Spleen (tissue), 11 donors: Measurements from ENCODE around the gene ADCK1. TPM values are rescaled to one million over a fixed set of nuclear protein-coding genes. Genes with fewer than 3 reads are reported as not detected.

Source experiments
- DNase-seq: peaks from one replicate; pipeline ENCODE4 v3.0.0-alpha.2; 2020
- H3K27ac ChIP-seq, 8 donors: fragments of 200-600 bp; sonication (generic) in 7 of 8; 1 replicate in 4 of 8; 2 replicates in 4 of 8; pipeline versions ENCODE4 v1.5.0 to v1.8.0; 2016 to 2021; ENCODE audit warnings: inconsistent platforms in 4 of 8, mild to moderate bottlenecking in 4 of 8, moderate library complexity in 1 of 8
- H3K27me3 ChIP-seq, 7 donors: fragments of 200-600 bp; sonication (generic) in 6 of 7; replicated peaks in 1 of 7; 1 replicate in 4 of 7; 2 replicates in 3 of 7; pipeline versions ENCODE4 v1.5.0 to v1.8.0; 2016 to 2021; ENCODE audit warnings: inconsistent platforms in 3 of 7, mild to moderate bottlenecking in 1 of 7
- H3K36me3 ChIP-seq, 6 donors: fragments of 200-600 bp; sonication (generic) in 5 of 6; 1 replicate in 4 of 6; 2 replicates in 2 of 6; pipeline versions ENCODE4 v1.5.0 to v1.8.0; 2016 to 2021; ENCODE audit warnings: inconsistent platforms in 2 of 6
- H3K4me1 ChIP-seq, 6 donors: fragments of 200-600 bp; sonication (generic) in 5 of 6; 1 replicate in 3 of 6; 2 replicates in 3 of 6; pipeline versions ENCODE4 v1.5.0 to v1.8.0; 2016 to 2021; ENCODE audit warnings: inconsistent platforms in 3 of 6
- H3K4me3 ChIP-seq, 8 donors: fragments of 200-600 bp; sonication (generic) in 7 of 8; 1 replicate in 4 of 8; 2 replicates in 4 of 8; pipeline versions ENCODE4 v1.5.0 to v1.8.0; 2016 to 2021; ENCODE audit warnings: inconsistent platforms in 4 of 8, mild to moderate bottlenecking in 4 of 8, moderate library complexity in 2 of 8
- H3K9me3 ChIP-seq, 8 donors: fragments of 200-600 bp; sonication (generic) in 7 of 8; 1 replicate in 4 of 8; 2 replicates in 4 of 8; pipeline versions ENCODE4 v1.5.0 to v1.8.0; 2016 to 2021; ENCODE audit warnings: inconsistent platforms in 4 of 8
- POLR2A ChIP-seq, 3 donors: fragments of 450-650 bp; IDR thresholded peaks; one replicate each; pipeline ENCODE4 v1.5.1; 2017; ENCODE audit warnings: antibody characterized with exemption in 3 of 3, mild to moderate bottlenecking in 1 of 3
- POLR2AphosphoS5 ChIP-seq, 3 donors: sonication (generic); formaldehyde crosslinking; IDR thresholded peaks; one replicate each; pipeline ENCODE4 v1.5.1; 2017; ENCODE audit warnings: antibody characterized with exemption in 3 of 3
- WGBS, 5 donors: extraction: QIAGEN DNeasy Blood & Tissue Kit in 3 of 5; methylation state at CpG; one replicate each; pipeline versions ENCODE4 v1.1.5 to v1.1.7; 2013 to 2018; 5-methylcytosine and 5-hydroxymethylcytosine counted together
- intact Hi-C: fragments of 100-400 bp; cut with DNase I; formaldehyde crosslinking; loops from one replicate; pipeline ENCODE4 v1.15.0; 2023; ENCODE audit warnings: low total_unique reads
- polyA plus RNA-seq, 3 donors: library from polyadenylated mRNA; stranded (reverse); fragments of 200-250 nt; gene quantifications; one replicate each; pipeline ENCODE4 v1.2.1, GENCODE V29; 2013
- total RNA-seq, 7 donors: library from RNA; depleted of rRNA in 3 of 7; stranded (reverse); fragments of >200 nt in 3 of 7; fragmentation: NEBNext Ultra II Directional in 4 of 7; extraction: Animal tissue kit (Norgen Biotek cat#: 25700) in 4 of 7; gene quantifications; one replicate each; pipeline versions ENCODE4 v1.1.0 to v1.2.1, GENCODE V29; 2016 to 2021
- TF ChIP-seq, protein P1 (sequence below), 11 experiments: fragments of 200-600 bp in 7 of 11; fragments of 450-650 bp in 4 of 11; sonication (generic) in 4 of 11; IDR thresholded peaks in 8 of 11; conservative IDR thresholded peaks in 3 of 11; 1 replicate in 7 of 11; 2 replicates in 4 of 11; pipeline versions ENCODE4 v1.4.0 to v1.8.0; 2016 to 2021; ENCODE audit warnings: antibody characterized with exemption in 11 of 11, inconsistent platforms in 4 of 11, mild to moderate bottlenecking in 1 of 11
- donor health status: healthy with polysubstance abuse.
- donor health status: DM: no; HTN: no; CAD: no; lungs with moderate emphysema.
- donor health status: DM: no; HTN: no; CAD: no.
- donor health status: Bipolar disorder and iron deficiency.
- donor health status: healthy.
- donor health status: DM: no; HTN: no; CAD: no.
- donor health status: DM: yes; HTN: yes; CAD: no.

Gene ADCK1
- total and polyA plus RNA-seq, 10 donors, result 5.0 to 14.0 (median 9.0) TPM

DNA sequence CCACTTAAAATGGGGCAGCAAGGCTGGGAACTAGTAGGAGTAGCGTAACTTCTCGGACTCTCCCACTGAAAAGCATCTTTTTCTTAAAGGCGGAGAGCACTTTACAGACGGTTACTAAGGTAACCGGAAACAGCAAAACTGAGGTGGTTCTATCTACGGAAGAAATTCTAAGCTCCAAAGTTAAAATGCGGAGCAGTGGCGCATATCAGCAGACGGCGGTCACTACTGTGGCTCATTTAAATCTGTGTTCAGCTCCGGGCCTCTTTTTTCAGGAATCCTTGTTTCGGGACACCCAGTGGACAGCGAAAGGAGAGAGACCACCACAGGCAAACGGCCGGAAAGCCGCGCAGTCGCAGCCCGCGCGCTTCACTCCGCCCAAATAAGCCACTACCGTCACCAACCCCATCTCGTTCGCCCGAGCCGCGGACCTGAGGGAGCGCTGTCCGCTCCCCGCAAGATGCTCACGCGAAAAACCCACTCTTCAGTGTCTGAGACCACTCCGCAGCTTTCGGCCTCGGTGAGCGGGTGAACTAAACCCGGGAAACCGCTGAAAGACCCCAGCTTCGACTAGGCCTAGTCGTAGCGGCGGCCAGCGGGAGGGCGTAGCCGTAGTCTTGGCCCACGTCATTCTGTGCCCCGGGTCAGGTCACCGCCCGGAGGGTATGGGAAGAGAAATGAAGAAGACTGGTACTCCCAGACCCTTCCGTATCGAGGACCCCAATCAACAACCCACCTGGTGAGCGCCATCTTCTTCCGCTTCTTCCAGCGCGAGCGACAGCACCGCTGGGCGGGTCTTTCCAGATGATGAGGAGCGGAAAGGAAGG, 39.3 kb upstream of the ADCK1 start, which contains the start of gene SNW1:
Gene SNW1, minus strand, starts transcription at position 776 of the 824 bp plus-strand sequence. Its CDS starts 29 bp downstream, at position 747.
- TF ChIP-seq POLR2A (IDR thresholded peaks at IDR 0.05) (peak in 1 of 3 donors; percentile 5), POLR2AphosphoS5 (IDR thresholded peaks at IDR 0.05) (peak; percentile 93 to 98 (median 95))
- TF ChIP-seq, protein P1, sequence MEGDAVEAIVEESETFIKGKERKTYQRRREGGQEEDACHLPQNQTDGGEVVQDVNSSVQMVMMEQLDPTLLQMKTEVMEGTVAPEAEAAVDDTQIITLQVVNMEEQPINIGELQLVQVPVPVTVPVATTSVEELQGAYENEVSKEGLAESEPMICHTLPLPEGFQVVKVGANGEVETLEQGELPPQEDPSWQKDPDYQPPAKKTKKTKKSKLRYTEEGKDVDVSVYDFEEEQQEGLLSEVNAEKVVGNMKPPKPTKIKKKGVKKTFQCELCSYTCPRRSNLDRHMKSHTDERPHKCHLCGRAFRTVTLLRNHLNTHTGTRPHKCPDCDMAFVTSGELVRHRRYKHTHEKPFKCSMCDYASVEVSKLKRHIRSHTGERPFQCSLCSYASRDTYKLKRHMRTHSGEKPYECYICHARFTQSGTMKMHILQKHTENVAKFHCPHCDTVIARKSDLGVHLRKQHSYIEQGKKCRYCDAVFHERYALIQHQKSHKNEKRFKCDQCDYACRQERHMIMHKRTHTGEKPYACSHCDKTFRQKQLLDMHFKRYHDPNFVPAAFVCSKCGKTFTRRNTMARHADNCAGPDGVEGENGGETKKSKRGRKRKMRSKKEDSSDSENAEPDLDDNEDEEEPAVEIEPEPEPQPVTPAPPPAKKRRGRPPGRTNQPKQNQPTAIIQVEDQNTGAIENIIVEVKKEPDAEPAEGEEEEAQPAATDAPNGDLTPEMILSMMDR (IDR thresholded peaks at IDR 0.05 in 8 of 11, conservative IDR thresholded peaks at IDR 0.05 in 3 of 11), result peak in 4 of 11 experiments; percentile 1 to 17 (median 6)
- intact Hi-C loops, result no loop called here
- DNase-seq, result peak; percentile 97
- H3K4me1 ChIP-seq, result peaks cover 30 to 59% (median 47%) of the 10 kb centered on the region in 6 donors
- 0 to 1% (median 0%) methylated on average over 47 to 60 of the region's 60 CpGs for WGBS, 5 donors
- peaks cover 0 to 18% (median 6%) of the 10 kb centered on the region in 6 donors for H3K36me3 ChIP-seq
- peak within 1 kb of the TSS; percentile 79 to 99 (median 92) for H3K4me3 ChIP-seq
- no peaks in the 10 kb centered on the region for H3K9me3 ChIP-seq
- H3K27ac ChIP-seq, result peak within 1 kb of the TSS; percentile 93 to 97 (median 96)
- no peaks in the 10 kb centered on the region for H3K27me3 ChIP-seq

DNA sequence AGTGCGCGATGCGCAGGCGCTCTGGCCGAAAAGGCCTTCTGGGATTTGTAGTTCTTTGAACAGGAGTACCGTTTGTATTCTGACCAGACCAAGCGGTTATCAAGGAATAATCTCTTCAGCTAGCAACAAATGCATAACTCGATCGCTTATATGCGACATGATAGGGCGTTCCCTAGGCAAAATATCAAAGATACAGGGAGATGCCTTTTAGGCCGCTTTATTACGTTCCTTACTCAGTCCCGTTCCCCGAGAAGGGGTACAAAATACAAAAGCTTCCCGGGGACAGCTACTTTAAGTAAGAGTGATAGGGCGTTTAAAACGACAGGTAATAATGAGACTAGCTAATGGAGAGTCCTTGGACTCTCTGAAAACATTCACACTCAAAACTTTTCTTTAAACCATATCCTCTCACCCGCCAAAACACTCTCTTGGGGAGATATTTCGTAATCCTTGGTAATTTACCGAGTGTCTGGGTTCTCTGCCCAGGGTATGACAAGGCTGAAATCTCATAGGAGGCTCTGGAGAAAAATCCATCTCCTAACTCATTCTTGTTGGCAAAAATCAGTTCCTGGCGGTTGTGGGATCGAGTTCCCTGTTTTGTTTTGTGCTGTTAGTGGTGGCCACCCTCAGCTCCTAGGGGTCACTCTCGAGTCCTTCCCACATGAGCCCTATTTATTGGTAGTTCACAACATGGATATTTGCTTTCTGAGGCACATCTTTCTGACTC, 38.5 kb upstream of the ADCK1 start:
- TF ChIP-seq, protein P1 (IDR thresholded peaks at IDR 0.05 in 8 of 11, conservative IDR thresholded peaks at IDR 0.05 in 3 of 11), result no peak
- peak in 1 of 3 donors; percentile 6 for TF ChIP-seq POLR2A (IDR thresholded peaks at IDR 0.05)
- Histone ChIP-seq H3K27me3 (no peaks in the 10 kb centered on the region), H3K4me3 (peak overlapping the region; percentile 79 to 99 (median 92)), H3K4me1 (peaks cover 30 to 51% (median 47%) of the 10 kb centered on the region in 6 donors), H3K27ac (peak overlapping the region; percentile 93 to 97 (median 96)), H3K36me3 (peaks cover 0 to 10% (median 3%) of the 10 kb centered on the region in 6 donors), H3K9me3 (no peaks in the 10 kb centered on the region)
- intact Hi-C loops, result no loop called here
- no peak for DNase-seq
- WGBS, 5 donors, result 1 to 3% (median 2%) methylated on average over 24 of the region's 24 CpGs

DNA sequence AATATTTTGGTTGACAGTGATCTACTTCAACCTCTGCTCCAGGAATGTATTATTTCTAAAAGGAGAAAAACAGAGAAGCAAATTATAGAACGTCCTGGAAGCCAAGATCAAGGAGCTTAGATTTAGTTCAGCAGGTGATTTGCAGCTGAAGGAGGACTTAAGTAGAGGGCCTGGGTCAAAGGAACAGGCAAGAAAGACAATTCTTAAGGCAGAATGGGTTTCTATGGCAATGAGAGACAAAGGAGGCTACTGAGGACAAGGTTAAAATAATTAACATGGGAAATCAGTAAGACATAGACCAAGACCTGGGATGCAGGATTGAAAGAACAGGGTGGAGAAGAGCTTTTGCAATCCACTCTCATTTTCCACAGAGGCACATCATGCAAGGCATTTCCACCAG, 36.6 kb upstream of the ADCK1 start:
- no peaks in the 10 kb centered on the region for H3K36me3 ChIP-seq
- peaks cover 18 to 36% (median 27%) of the 10 kb centered on the region in 6 donors for H3K4me1 ChIP-seq
- no peak overlapping the region for H3K27ac ChIP-seq
- WGBS, 5 donors, result 78 to 84% (median 79%) methylated on average over 1 of the region's 1 CpG
- DNase-seq, result no peak
- intact Hi-C loops, result no loop called here
- no peak for TF ChIP-seq POLR2A (IDR thresholded peaks at IDR 0.05)
- TF ChIP-seq, protein P1 (IDR thresholded peaks at IDR 0.05 in 8 of 11, conservative IDR thresholded peaks at IDR 0.05 in 3 of 11), result no peak
- no peak for TF ChIP-seq POLR2AphosphoS5 (IDR thresholded peaks at IDR 0.05)
- H3K27me3 ChIP-seq, result no peaks in the 10 kb centered on the region
- no peaks in the 10 kb centered on the region for H3K9me3 ChIP-seq
- H3K4me3 ChIP-seq, result no peak overlapping the region
